HFFc6 (cell line): ENCODE measurements around the gene TRAPPC1. TPM values are rescaled to one million over a fixed set of nuclear protein-coding genes. Genes with fewer than 3 reads are reported as not detected.

ENCODE experiments used
- DNase-seq: peaks from one replicate; pipeline ENCODE4 v3.0.0-alpha.2; 2018
- H3K27ac Mint-ChIP-seq: 2 replicates; pipeline ENCODE4 v1.8.0; 2020; ENCODE audit warnings: mild to moderate bottlenecking, mixed read lengths
- H3K27me3 Mint-ChIP-seq: 2 replicates; pipeline ENCODE4 v1.8.0; 2021; ENCODE audit warnings: mild to moderate bottlenecking, moderate library complexity, mixed read lengths; ENCODE audit not compliant: insufficient read depth
- H3K36me3 Mint-ChIP-seq: 2 replicates; pipeline ENCODE4 v1.8.0; 2021; ENCODE audit warnings: low read depth, mixed read lengths
- H3K4me1 Mint-ChIP-seq: 2 replicates; pipeline ENCODE4 v1.8.0; 2020; ENCODE audit warnings: low read depth, mixed read lengths
- H3K4me3 Mint-ChIP-seq: 2 replicates; pipeline ENCODE4 v1.8.0; 2020; ENCODE audit warnings: mild to moderate bottlenecking, moderate library complexity, mixed read lengths
- H3K9me3 Mint-ChIP-seq: 2 replicates; pipeline ENCODE4 v1.8.0; 2020; ENCODE audit warnings: mild to moderate bottlenecking, mixed read lengths
- CTCF ChIP-seq: fragments of 200-600 bp; sonication (generic); IDR thresholded peaks from 2 replicates; pipeline ENCODE4 v1.5.0; 2021; ENCODE audit warnings: antibody characterized with exemption, mild to moderate bottlenecking
- total RNA-seq, 6 experiments: library from RNA; stranded (reverse); fragmentation: NEBNext Ultra II Directional; extraction: Animal tissue kit (Norgen Biotek cat#: 25700); gene quantifications; 2 replicates in 1 of 6; 3 replicates in 5 of 6; pipeline ENCODE4 v1.2.3, GENCODE V29; 2021

The TRAPPC1 gene
- total RNA-seq, 6 experiments from 2014 or later: 244 to 309 (median 288) TPM

- Mint-ChIP-seq H3K4me3 (no peak overlapping the region), H3K27ac (no peak overlapping the region), H3K27me3 (peaks cover 8% of the 10 kb centered on the region), H3K4me1 (peaks cover 20% of the 10 kb centered on the region), H3K9me3 (no peaks in the 10 kb centered on the region), H3K36me3 (peaks cover 30% of the 10 kb centered on the region)
- DNase-seq: no peak
- no peak for TF ChIP-seq CTCF
Measured at GRCh38 chr17:7910711-7911110, 21.0 kb downstream of the TRAPPC1 start.

DNA sequence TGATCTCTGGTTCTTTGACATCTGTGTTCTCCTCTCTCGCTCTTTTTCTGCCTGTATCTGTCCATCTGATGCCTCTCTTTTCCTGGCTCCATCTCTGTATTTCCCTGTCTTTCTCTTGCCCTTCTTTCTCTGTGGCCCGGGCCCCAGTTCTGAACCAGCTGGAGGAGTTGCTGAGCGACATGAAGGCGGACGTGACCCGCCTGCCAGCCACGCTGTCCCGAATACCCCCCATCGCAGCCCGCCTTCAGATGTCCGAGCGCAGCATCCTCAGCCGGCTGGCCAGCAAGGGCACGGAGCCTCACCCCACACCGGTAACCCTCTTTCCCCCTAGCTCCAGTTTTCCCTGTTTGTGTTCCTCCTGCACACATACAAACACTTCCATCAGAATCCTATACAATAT, 21.5 kb downstream of the TRAPPC1 start:
- Mint-ChIP-seq H3K36me3 (peaks cover 30% of the 10 kb centered on the region), H3K4me1 (peaks cover 18% of the 10 kb centered on the region), H3K9me3 (no peaks in the 10 kb centered on the region), H3K27ac (no peak overlapping the region), H3K4me3 (no peak overlapping the region), H3K27me3 (peaks cover 8% of the 10 kb centered on the region)
- no peak for DNase-seq
- no peak for TF ChIP-seq CTCF

DNA sequence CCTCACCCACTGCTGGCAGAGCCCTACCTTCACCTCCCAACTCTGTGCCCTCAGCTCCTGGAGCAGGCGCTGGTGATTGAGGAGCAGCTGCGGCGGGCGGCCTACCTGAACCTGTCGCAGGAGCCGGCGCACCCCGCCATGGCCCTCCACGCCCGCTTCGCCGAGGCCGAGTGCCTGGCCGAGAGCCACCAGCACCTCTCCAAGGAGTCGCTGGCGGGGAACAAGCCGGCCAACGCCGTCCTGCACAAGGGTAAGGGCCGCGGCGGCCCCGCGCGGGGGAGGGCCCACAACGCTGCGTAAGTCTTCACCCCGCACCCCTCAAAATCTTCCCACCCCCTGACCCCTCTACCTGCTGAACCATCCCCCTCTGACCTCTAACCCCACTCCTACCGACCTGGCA, 22.7 kb downstream of the TRAPPC1 start:
- peaks cover 36% of the 10 kb centered on the region for H3K36me3 Mint-ChIP-seq
- no peak for TF ChIP-seq CTCF
- H3K9me3 Mint-ChIP-seq: no peaks in the 10 kb centered on the region
- no peak overlapping the region for H3K4me3 Mint-ChIP-seq
- no peak overlapping the region for H3K27ac Mint-ChIP-seq
- no peak for DNase-seq
- H3K27me3 Mint-ChIP-seq: peaks cover 4% of the 10 kb centered on the region
- peaks cover 10% of the 10 kb centered on the region for H3K4me1 Mint-ChIP-seq

DNA sequence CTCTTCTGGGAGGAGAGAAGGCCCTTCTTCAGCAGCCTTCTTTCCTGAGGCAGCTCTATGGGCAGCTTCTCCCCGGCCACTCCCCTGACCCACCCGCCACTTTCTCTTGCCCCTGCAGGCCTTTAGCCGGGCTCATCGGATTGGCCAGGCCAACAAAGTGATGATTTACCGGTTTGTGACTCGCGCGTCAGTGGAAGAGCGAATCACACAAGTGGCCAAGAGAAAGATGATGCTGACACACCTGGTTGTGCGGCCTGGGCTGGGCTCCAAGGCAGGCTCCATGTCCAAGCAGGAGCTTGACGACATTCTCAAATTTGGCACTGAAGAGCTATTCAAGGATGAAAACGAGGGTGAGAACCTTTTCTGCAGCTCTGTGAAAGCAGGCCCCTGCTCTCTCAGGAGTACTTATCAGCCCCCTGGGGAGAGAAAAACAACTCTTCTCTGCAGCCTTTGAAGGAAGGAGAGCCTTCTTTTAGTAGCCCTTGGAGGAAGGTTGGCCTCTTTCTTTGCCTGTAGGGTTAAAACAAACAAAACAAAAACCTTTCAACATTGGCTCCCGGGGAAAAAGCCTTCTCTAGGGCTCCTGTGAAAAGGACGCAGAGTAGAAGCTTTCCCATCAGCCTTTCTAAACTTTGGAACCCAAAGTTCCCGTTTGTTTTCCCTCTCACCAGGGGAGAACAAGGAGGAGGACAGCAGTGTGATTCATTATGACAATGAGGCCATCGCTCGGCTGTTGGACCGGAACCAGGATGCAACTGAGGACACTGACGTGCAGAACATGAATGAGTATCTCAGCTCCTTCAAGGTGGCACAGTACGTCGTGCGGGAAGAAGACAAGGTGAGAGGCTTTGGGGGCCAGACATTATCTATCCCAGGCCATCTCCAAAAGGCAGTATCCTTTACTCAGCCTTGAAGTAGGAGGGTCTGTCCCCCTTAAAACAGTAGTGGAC, 28.3 kb downstream of the TRAPPC1 start:
- Mint-ChIP-seq H3K27me3 (peaks cover 5% of the 10 kb centered on the region), H3K9me3 (no peaks in the 10 kb centered on the region), H3K27ac (no peak overlapping the region), H3K4me3 (no peak overlapping the region), H3K36me3 (peaks cover 37% of the 10 kb centered on the region), H3K4me1 (no peaks in the 10 kb centered on the region)
- DNase-seq: no peak
- TF ChIP-seq CTCF: no peak

GRCh38 chr17:7897773-7898172, 34.0 kb downstream of the TRAPPC1 start:
- H3K36me3 Mint-ChIP-seq: peaks cover 45% of the 10 kb centered on the region
- H3K4me3 Mint-ChIP-seq: no peak overlapping the region
- DNase-seq: peak; percentile 54
- peak overlapping the region; percentile 19; the same call in 1 of the 2 replicates for H3K27ac Mint-ChIP-seq
- TF ChIP-seq CTCF: peak; percentile 71
- H3K9me3 Mint-ChIP-seq: no peaks in the 10 kb centered on the region
- H3K4me1 Mint-ChIP-seq: peaks cover 5% of the 10 kb centered on the region; the same call in 1 of the 2 replicates
- H3K27me3 Mint-ChIP-seq: no peaks in the 10 kb centered on the region
